NCI-H2081 (cell line): ENCODE results near the gene CUL9.

ENCODE experiments used
- DNase-seq, 2 experiments: peaks; one replicate each; lab custom pipeline; 2025; lab: John Stamatoyannopoulos, UW

The CUL9 gene

DNA sequence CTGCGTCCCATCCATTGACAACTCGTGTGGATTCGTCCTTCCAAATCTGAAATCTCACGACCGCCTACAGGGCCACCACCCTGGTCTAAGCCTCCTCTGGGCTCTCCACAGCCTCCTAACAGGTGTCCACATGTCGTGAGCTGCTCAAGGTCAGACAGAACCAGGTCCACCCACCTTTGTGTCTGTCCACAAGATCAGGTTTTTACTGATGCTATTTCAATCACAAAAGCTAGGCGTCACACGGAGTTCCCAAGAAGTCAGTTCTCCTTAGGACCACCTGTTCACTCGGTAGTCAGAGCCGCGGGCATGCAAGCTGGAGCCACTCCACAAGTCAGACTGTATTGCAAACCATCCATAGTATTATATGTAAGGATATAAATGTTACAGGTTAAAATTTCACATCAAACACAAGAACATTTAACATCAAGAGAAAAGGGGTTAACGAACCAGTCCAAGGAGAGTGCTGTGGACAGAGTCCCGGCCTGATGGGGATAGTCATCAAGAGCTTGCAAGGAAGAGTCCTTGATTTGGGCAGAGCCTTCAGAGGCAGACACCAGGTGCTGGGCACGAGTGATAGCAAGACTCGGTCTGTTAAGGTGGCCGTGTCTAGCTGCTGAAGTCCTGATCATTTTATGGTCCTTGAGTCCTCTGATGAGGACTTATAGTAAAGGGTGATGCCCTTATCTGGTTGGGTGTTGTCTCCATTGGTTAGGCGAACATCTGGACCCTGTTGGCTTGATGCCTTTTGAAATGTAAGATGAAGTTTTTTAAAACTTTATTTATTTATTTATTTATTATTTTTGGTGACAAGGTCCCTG lies 48.0 kb downstream of the CUL9 start:
- no peak for DNase-seq

- no peak for DNase-seq
Measured at GRCh38 chr6:43231053-43231452, 49.1 kb downstream of the CUL9 start.

DNA sequence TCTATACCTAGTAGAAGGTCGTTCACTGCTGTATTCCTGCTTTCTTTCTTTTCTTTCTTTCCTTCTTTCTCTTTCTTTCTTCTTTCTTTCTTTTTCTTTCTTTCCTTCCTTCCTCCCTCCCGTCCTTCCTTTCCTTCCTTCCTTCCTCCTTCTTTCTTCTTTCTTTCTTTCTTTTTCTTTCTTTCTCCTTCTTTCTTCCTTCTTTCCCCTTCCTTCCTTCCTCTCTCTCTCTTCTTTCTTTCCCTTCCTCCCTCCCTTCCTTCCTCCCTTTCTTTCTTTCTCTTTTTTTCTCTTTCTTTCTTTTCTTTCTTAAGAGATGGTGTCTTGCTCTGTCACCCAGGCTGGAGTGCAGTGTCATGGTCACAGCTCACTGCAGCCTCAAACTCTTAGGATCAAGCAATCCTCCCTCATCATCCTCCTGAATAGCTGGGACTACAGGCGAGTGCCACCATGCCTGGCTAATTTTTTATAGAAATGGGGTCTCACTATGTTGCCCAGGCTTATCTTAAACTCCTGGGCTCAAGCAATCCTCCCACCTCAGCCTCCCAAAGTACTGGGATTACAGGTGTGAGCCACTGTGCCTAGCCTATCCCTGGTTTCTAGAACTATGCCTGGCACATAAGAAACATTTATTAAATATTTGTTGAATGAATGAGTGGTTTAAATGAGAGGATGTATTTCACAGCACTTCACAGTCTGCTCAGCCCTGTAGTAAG lies 49.9 kb downstream of the CUL9 start:
- DNase-seq: no peak

GRCh38 chr6:43235841-43236240 lies 53.8 kb downstream of the CUL9 start:
- no peak for DNase-seq

DNA sequence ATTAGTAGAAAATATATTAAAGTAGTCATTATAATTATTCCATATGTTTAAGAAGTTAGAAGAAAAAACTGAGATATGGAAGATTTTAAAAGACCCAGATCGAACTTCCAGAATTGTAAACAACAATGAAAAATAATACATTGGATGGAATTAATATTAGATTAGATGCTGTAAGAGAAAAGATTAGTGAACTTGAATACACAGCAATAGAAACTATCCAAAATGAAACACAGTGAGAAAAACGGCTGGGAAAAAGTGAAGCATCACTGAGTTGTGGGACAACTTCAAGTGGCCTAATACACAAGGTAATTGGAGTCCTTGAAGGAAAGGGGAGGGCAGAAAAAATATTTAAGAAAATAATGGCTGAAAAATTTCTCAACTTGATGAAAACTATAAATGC lies 57.1 kb downstream of the CUL9 start:
- no peak for DNase-seq

DNA sequence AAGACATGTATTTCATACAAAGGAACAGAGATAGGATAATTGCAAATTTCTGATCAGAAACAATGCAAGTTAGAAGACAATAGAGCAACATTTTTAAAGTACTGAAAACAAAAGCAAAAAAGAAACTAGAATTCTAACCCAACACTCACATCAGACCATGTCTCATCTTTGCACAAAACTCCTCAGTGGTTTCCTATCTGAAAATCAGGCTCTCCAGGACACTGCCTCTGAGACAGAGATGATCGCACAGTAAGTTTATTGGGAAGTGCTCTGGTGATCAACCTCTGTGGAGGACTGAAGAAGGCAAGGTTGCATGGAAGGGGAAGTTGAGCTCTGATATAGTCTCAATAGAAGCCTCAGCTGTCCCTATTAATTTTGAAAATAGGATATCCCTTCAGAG lies 59.0 kb downstream of the CUL9 start:
- DNase-seq: no peak

DNA sequence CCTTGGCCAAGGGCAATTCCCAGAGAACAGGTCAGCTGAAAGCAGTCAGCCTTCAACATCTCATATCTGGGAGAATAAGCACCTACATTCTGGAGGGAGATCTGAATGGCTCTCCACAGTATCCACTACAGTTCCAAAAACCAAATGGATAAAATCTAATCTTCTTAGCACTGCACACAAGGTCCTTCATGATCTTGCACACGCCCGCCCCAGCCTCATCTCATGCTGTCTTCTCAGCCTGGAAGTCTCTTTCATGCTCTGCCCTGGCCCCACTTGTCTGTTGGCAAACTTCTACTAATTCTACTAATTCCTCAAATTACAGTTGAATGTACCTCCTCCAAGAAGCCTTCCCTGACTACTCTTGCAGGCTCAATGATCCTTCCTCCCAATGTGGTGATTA lies 59.5 kb downstream of the CUL9 start:
- no peak for DNase-seq

GRCh38 chr6:43242908-43243663 lies 61.1 kb downstream of the CUL9 start, which contains the start of gene TTBK1:
Gene TTBK1 (plus strand): TSS chr6:43243481. CDS start chr6:43246661, 3,180 bp downstream.
- peak in 1 of 2 experiments; percentile 14 for DNase-seq

DNA sequence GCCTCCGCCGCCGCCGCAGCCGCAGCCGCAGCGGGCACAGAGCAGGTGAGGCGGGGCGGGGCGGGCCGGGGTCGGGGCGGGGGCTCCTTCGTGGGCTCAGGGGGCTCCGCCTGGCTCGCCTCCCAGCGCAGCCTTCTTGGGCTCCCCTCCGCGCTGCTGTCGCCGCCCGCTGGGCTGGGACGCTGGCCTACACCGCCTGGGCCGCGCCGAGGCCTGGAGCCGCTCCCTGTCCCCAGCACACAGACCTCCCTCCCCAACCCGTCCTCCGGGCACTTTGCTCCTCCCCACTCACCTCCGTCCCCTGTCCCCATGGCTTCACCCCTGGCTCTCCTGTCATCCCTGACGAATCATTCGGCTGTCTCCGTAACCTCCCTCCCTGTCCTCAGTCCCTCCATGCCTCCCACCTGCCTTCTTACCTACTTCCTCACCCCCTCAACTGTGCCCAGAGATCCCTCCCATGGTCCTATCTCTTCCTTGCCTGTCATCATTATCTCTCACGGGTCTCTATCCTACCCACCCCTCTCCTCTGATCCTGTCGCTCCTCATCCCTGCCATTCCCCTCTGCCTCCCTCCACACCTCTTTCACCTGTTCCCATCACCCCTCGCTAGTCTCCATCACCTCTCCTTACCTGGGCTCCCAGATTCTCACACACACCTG lies 61.8 kb downstream of the CUL9 start:
- DNase-seq: peak in 1 of 2 experiments; percentile 20

- peak; percentile 42 to 78 for DNase-seq
Measured at GRCh38 chr6:43246301-43247113, 64.5 kb downstream of the CUL9 start.

DNA sequence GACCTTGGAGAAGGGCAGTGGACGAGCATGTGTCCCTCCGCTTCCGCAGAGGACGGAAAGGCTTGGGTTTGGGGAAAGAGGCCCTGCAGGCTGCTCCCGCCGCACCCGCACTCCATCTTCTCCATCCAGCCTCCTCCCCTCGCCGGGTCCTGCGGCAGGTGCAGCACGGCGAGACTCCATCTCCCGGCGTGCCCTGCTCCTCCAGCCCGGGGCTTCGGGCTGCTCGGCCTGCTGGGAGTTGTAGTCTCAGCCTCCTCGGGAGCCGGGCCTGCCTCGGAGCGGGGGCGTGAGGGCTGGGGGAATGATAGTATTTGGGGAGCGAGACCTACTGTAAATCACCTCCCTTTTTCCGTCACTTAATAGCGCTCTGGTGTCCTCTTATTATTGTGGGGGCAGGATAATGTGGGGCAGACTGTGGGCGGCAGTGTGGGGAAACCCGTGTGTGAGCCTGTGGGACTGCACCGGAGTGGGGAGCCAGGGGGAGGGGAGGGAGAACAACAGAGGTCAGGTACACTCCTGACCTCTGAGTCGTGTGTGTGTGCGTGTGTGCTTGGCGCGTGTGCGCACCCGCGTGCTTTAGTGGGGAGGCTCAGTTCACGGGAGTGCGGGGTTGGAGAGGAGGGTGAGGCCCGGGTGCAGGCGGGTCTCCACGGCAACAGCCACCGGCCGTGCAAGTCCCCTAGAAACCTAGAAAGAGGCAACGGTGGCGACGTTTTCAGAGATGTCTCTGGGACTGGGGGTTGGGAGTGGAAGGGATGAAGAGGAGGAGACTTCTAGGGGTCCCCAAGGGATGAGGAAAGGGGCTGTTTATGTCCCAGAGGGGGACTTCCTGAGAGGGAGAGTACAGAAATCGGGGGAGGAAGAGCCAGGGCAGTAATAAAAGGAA lies 65.4 kb downstream of the CUL9 start:
- DNase-seq: peak; percentile 79 to 85

DNA sequence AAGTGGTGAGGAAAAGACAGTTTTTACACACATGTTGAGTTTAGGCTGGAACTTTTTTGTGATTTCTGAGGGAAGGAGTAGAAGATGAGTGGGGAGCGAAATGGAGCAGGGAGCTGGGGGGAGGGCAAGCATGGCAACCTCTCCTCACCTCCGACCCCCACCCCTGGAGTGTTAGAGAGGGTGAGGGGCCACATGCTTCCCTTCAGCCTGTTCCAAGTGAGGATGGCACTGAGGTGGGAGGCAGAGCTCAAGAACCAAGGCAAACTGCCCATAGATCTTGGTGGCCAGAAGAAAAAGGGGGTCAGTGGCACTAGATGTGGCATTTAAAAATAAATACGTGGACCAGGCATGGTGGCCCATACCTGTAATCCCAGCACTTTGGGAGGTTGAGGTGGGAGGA lies 66.1 kb downstream of the CUL9 start:
- DNase-seq: no peak

GRCh38 chr6:43248791-43249190 lies 66.8 kb downstream of the CUL9 start:
- DNase-seq: no peak

DNA sequence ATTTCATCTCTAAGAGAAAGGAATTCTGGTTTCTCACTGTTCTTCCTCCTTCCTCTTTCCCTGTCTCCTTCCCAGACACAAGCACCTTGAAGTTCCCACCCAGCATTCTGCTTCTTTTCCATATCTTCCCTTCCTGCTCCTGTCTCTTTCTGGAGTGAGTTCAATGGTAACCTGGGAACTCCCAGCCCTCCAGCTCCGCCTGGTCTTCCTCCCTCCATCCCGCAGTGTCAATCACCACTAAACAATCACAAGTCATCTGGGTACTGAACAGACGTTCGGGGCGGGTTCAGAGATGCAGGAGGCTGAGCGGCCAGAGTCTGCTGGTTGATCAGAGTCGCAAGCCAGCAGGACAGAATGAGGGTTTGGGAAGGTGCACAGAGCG lies 69.0 kb downstream of the CUL9 start:
- DNase-seq: no peak

- no peak for DNase-seq
Measured at GRCh38 chr6:43253401-43253800, 71.4 kb downstream of the CUL9 start.

DNA sequence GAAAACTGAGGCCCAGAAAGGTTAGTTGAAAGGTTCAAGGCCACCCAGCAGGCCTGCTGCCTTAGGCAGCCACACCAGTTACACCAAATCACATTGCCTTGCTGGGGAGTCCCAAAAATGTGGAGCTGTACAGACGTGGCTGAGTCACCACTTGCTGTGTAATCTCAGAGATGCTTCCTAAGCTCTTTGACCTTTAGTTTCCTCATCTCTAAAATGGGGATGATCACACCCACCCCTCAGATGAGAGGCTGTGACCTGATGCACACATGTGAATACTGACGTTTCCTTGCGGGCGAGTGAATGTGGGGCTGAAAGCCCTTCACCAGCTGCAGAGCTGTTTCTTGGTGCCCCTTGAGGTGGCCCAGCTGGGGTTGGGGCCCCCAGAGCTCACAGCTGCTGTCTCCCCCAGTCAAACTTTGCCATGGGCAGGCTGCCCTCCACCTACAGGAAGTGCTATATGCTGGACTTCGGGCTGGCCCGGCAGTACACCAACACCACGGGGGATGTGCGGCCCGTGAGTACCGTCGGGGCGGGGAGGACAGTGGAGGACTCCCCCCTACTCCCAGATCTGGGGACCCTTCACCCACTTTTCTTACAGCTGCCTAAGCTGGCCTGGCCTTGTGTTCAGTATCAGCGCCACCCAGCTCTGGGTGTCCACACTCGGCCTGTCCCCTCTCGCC lies 72.3 kb downstream of the CUL9 start:
- no peak for DNase-seq

GRCh38 chr6:43254846-43255245 lies 72.8 kb downstream of the CUL9 start:
- no peak for DNase-seq

DNA sequence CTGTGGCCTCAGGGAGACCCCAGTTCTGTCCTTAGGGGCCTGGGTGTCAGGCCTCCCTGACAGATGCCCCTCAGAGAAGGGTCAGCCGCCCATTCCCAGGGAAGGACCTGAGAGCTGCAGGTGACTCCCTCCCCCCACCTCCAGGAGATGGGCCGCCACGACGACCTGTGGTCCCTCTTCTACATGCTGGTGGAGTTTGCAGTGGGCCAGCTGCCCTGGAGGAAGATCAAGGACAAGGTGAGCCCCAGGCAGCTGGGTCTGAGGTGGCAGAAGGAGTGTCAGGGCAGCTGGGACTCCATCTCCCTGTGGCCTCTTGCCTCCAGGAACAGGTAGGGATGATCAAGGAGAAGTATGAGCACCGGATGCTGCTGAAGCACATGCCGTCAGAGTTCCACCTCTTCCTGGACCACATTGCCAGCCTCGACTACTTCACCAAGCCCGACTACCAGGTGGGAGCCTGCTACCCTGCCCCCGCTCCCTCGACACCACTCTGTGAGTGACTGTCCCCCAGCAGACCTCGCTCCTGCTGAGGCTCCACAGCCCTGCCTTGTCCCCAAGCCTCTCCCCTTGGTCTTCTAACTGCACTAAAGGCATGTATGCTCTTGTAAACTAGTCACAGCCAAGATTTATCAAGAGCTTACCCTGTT lies 73.5 kb downstream of the CUL9 start:
- DNase-seq: no peak
